Lower lobe of right lung (tissue), 2 donors: ENCODE measurements around the gene DCDC2. TPM values are rescaled to one million over a fixed set of nuclear protein-coding genes. Genes with fewer than 3 reads are reported as not detected.
A peak's percentile ranks its signal among the peaks of the same experiment; 100 is the strongest.
"Not testable (repeated sequence)": the region's sequence is repeated elsewhere in the genome, so short reads cannot be mapped to it uniquely, and the experiment has no call there.

Experiments
- ATAC-seq, 2 donors: fragments of 200-7000 bp; cut with Tn5 transposase; one replicate each; pipeline ENCODE4 v1.9.1; 2020 to 2022; ENCODE audit warnings: mild to moderate bottlenecking in 2 of 2, moderate library complexity in 2 of 2
- DNase-seq: peaks from one replicate; pipeline ENCODE4 v3.0.0-alpha.2; 2020
- H3K27ac ChIP-seq: fragments of 200-600 bp; one replicate; pipeline ENCODE4 v1.8.0; 2022
- H3K27me3 ChIP-seq: fragments of 200-600 bp; one replicate; pipeline ENCODE4 v1.8.0; 2022; ENCODE audit warnings: low read depth
- H3K36me3 ChIP-seq: fragments of 200-600 bp; one replicate; pipeline ENCODE4 v1.8.0; 2022; ENCODE audit warnings: mild to moderate bottlenecking
- H3K4me1 ChIP-seq: fragments of 200-600 bp; one replicate; pipeline ENCODE4 v1.8.0; 2022
- H3K4me3 ChIP-seq: fragments of 200-600 bp; one replicate; pipeline ENCODE4 v1.8.0; 2022; ENCODE audit warnings: mild to moderate bottlenecking
- H3K9me3 ChIP-seq: fragments of 200-600 bp; one replicate; pipeline ENCODE4 v1.8.0; 2022
- intact Hi-C: fragments of 100-400 bp; cut with DNase I; formaldehyde crosslinking; loops from one replicate; pipeline ENCODE4 v1.11.0; 2022
- long read RNA-seq: library from polyadenylated mRNA; unstranded; transcript quantifications from one replicate; pipeline ENCODE4 v2.0.0, GENCODE V29; 2021
- total RNA-seq: library from RNA; stranded (reverse); fragmentation: NEBNext Ultra II Directional; extraction: Animal tissue kit (Norgen Biotek cat#: 25700); gene quantifications from one replicate; pipeline ENCODE4 v1.2.1, GENCODE V29; 2021
- TF ChIP-seq, protein P1 (sequence below): fragments of 200-600 bp; IDR thresholded peaks from one replicate; pipeline ENCODE4 v1.8.0; 2022; ENCODE audit warnings: antibody characterized with exemption, mild to moderate bottlenecking
- donor health status: DM: no; HTN: yes; CAD: no; lungs with severe emphysema.

The DCDC2 gene
- 5.6 TPM for total RNA-seq
- long read RNA-seq, full-length matches to known transcripts, result 4 of 7 reads
- long read RNA-seq, partial matches to known transcripts, result 2 of 7 reads
- long read RNA-seq, other reads (novel, unspliced or antisense), result 1 of 7 reads

DNA sequence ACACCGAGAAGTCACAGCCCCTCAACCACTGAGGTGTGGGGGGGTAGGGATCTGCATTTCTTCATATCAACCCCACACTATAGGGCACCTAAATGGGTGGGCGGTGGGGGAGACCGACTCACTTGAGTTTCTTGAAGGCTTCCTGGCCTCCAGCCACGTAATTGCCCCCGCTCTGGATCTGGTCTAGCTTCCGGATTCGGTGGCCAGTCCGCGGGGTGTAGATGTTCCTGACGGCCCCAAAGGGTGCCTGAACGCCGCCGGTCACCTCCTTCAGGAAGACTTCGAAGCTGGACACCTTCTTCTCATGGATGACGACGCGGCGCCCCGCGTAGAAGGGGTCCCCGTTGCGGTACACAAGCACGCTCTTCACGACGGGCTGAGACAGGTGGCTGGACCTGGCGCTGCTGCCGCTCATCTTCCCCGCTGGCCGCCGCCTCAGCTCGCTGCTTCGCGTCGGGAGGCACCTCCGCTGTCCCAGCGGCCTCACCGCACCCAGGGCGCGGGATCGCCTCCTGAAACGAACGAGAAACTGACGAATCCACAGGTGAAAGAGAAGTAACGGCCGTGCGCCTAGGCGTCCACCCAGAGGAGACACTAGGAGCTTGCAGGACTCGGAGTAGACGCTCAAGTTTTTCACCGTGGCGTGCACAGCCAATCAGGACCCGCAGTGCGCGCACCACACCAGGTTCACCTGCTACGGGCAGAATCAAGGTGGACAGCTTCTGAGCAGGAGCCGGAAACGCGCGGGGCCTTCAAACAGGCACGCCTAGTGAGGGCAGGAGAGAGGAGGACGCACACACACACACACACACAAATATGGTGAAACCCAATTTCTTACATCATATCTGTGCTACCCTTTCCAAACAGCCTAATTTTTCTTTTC is at the start of gene DCDC2:
Gene DCDC2, minus strand, starts transcription at position 724 of the 883 bp plus-strand sequence. Its CDS starts 309 bp downstream, at position 415.
- intact Hi-C loops, result no loop called here
- H3K9me3 ChIP-seq, result no peaks in the 10 kb centered on the region
- no peaks in the 10 kb centered on the region for H3K36me3 ChIP-seq
- peak within 1 kb of the TSS; percentile 70 for H3K27ac ChIP-seq
- H3K27me3 ChIP-seq, result peaks cover 18% of the 10 kb centered on the region
- DNase-seq (peak; percentile 94), ATAC-seq (peak; percentile 90 to 94)
- H3K4me3 ChIP-seq, result peak within 1 kb of the TSS; percentile 53
- TF ChIP-seq, protein P1, sequence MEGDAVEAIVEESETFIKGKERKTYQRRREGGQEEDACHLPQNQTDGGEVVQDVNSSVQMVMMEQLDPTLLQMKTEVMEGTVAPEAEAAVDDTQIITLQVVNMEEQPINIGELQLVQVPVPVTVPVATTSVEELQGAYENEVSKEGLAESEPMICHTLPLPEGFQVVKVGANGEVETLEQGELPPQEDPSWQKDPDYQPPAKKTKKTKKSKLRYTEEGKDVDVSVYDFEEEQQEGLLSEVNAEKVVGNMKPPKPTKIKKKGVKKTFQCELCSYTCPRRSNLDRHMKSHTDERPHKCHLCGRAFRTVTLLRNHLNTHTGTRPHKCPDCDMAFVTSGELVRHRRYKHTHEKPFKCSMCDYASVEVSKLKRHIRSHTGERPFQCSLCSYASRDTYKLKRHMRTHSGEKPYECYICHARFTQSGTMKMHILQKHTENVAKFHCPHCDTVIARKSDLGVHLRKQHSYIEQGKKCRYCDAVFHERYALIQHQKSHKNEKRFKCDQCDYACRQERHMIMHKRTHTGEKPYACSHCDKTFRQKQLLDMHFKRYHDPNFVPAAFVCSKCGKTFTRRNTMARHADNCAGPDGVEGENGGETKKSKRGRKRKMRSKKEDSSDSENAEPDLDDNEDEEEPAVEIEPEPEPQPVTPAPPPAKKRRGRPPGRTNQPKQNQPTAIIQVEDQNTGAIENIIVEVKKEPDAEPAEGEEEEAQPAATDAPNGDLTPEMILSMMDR, result peak; percentile 8
- H3K4me1 ChIP-seq, result peaks cover 20% of the 10 kb centered on the region

DNA sequence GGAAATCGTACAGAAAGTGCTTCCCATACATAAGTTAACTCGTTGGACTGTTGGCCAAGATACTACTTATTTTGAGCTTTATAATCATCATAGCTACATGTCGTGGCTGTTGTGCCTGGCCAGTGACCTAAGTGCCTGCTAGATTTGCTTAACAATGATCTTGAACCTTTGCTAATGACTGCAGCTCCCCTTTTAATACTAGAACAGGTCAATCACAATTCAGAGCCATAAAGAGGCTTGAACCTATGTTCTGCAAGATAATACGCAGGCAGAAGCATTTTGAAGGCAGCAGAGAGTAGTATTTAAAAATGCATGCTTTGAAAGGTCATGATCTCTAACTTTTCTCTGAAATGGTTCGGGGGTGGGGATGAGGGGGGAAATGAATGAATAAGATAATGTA is 47.4 kb upstream of the DCDC2 start:
- no peaks in the 10 kb centered on the region for H3K9me3 ChIP-seq
- peaks cover 28% of the 10 kb centered on the region for H3K4me1 ChIP-seq
- H3K36me3 ChIP-seq, result peaks cover 47% of the 10 kb centered on the region
- ATAC-seq (no peak), DNase-seq (no peak)
- H3K4me3 ChIP-seq, result no peak overlapping the region
- H3K27ac ChIP-seq, result no peak overlapping the region
- no peaks in the 10 kb centered on the region for H3K27me3 ChIP-seq
- TF ChIP-seq, protein P1, result no peak
- intact Hi-C loops, result no loop called here

DNA sequence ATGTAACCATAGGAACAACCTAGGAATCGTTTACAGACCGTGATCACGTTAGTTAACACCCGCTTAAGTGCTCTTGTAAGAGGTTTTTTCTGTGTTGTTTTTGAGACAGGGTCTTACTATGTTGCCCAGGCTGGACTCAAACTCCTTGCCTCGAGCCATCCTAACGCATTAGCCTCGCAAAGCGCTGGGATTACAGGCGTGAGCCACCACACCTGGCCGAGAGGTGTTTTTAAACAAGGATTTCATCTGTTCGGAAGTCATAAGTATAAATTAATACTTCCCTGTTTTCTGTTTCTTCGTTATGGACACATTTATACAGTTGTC is 45.6 kb upstream of the DCDC2 start:
- no peaks in the 10 kb centered on the region for H3K9me3 ChIP-seq
- DNase-seq (no peak), ATAC-seq (no peak)
- H3K27ac ChIP-seq, result peak overlapping the region; percentile 85
- peaks cover 29% of the 10 kb centered on the region for H3K36me3 ChIP-seq
- intact Hi-C loops, result no loop called here
- peak overlapping the region; percentile 99 for H3K4me3 ChIP-seq
- TF ChIP-seq, protein P1, result no peak
- peaks cover 28% of the 10 kb centered on the region for H3K4me1 ChIP-seq
- no peaks in the 10 kb centered on the region for H3K27me3 ChIP-seq

DNA sequence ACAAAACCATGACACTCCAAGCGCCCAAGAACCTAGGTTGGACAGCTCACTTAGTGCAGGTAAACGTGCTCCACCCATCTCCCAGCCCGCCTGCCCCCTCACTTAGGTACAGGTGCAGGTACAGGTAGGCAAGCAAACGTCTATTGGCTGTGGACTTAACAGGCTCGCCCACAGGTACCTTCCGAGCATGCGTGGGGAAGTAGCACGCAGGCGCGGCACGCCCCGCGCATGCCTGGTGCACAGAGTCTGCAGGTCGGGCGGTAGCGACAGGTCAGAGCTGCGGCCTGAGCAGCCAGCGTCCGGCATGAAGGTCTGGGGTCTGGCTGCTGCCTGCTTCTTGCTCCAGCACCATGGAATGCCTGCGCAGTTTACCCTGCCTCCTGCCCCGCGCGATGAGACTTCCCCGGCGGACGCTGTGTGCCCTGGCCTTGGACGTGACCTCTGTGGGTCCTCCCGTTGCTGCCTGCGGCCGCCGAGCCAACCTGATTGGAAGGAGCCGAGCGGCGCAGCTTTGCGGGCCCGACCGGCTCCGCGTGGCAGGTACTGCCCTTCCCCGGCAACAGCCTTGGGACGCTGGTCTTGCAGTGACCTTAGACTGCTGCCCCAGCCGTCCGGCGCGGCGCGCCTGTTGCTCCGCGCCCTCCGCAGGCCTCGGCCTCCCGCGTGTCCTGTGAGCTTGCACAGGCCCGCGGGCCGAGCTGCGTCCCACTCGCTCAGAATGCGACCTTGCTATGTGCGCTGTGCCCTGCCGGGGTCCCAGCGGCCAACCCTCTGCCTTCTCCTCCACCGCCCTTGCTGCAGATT is 45.0 kb upstream of the DCDC2 start, which contains the start of gene MRS2:
Gene MRS2, plus strand, starts transcription at position 240 of the 804 bp plus-strand sequence. Its CDS starts 111 bp downstream, at position 351.
- DNase-seq (peak; percentile 94), ATAC-seq (peak; percentile 99 to 100)
- TF ChIP-seq, protein P1, result no peak
- peaks cover 24% of the 10 kb centered on the region for H3K36me3 ChIP-seq
- intact Hi-C loops, result no loop called here
- H3K4me1 ChIP-seq, result peaks cover 28% of the 10 kb centered on the region
- H3K9me3 ChIP-seq, result no peaks in the 10 kb centered on the region
- peak within 1 kb of the TSS; percentile 85 for H3K27ac ChIP-seq
- peak within 1 kb of the TSS; percentile 99 for H3K4me3 ChIP-seq
- peaks cover 3% of the 10 kb centered on the region for H3K27me3 ChIP-seq

DNA sequence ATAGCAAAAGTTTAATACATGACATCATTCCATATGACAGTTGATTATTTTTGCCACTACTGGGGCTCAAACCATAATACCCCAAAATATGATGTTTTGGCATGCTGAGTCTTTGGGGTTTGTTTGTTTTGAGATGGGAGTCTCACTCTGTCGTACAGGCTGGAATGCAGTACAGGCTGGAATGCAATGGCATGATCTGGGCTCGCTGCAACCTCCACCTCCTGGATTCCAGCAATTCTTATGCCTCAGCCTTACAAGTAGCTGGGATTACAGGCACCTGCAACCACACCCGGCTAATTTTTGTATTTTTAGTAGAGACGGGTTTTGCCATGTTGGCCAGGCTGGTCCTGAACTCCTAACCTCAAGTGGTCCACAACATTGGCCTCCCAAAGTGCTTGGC is 43.6 kb upstream of the DCDC2 start:
- intact Hi-C loops, result no loop called here
- H3K4me1 ChIP-seq, result peaks cover 28% of the 10 kb centered on the region
- H3K4me3 ChIP-seq, result no peak overlapping the region
- DNase-seq (no peak), ATAC-seq (no peak)
- TF ChIP-seq, protein P1, result no peak
- no peaks in the 10 kb centered on the region for H3K9me3 ChIP-seq
- H3K36me3 ChIP-seq, result peaks cover 11% of the 10 kb centered on the region
- no peak overlapping the region for H3K27ac ChIP-seq
- peaks cover 3% of the 10 kb centered on the region for H3K27me3 ChIP-seq

DNA sequence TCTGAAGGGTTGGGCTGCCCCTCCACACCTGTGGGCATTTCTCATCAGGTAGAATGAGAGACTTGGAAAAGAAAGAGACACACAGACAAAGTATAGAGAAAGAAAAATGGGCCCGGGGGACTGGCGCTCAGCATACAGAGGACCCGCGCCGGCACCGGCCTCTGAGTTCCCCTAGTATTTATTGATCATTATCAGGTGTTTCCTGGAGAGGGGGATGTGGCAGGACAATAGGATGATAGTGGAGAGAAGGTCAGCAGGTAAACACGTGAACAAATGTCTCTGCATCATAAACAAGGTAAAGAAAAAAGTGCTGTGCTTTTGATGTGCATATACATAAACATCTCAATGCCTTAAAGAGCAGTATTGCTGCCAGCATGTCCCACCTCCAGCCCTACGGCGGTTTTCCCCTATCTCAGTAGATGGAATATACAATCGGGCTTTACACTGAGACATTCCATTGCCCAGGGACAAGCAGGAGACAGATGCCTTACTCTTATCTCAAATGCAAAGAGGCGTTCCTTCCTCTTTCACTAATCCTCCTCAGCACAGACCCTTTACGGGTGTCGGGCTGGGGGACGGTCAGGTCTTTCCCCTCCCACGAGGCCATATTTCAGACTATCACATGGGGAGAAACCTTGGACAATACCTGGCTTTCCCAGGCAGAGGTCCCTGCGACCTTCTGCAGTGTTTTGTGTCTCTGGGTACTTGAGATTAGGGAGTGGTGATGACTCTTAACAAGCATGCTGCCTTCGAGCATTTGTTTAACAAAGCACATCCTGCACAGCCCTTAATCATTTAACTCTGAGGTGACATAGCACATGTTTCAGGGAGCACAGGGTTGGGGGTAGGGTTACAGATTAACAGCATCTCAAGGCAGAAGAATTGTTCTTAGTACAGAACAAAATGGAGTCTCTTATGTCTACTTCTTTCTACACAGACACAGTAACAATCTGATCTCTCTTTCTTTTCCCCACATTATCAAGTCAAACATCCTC is 42.5 kb upstream of the DCDC2 start:
- DNase-seq, H3K36me3 ChIP-seq, intact Hi-C loops, H3K27ac ChIP-seq, ATAC-seq, H3K27me3 ChIP-seq, H3K4me3 ChIP-seq, H3K9me3 ChIP-seq: not testable (repeated sequence)
- peaks cover 28% of the 10 kb centered on the region for H3K4me1 ChIP-seq
